GM12878 (cell line): ENCODE data around the gene EFHC1. TPM values are rescaled to one million over a fixed set of nuclear protein-coding genes. Genes with fewer than 3 reads are reported as not detected.

Source experiments
- ATAC-seq: fragments of 200-7000 bp; cut with Tn5 transposase; 3 replicates; pipeline ENCODE4 v1.9.1; 2020; ENCODE audit warnings: mild to moderate bottlenecking, moderate library complexity
- BruUV-seq: library from RNA; stranded (reverse); fragments of 400-500 nt; replicated peaks from 2 replicates; lab custom pipeline; 2021; lab: Mats Ljungman, UMichigan
- CTCF ChIA-PET: fragments of 300-600 bp; sonication (Branson Sonifier 250); formaldehyde crosslinking; extraction: SDS; loops from one replicate; lab custom pipeline; 2021; ENCODE audit warnings: inconsistent platforms; lab: Yijun Ruan, JAX
- POLR2A ChIA-PET: fragments of 350-600 bp; formaldehyde crosslinking; extraction: SDS; loops from one replicate; lab custom pipeline; 2021; ENCODE audit warnings: inconsistent platforms; lab: Charles Lee
- RAD21 ChIA-PET: fragments of 300-600 bp; sonication (Branson Sonifier 250); formaldehyde crosslinking; loops from one replicate; lab custom pipeline; 2023; ENCODE audit warnings: antibody characterized with exemption; ENCODE audit not compliant: unreplicated experiment; lab: Charles Lee
- SMC1A ChIA-PET: fragments of 300-600 bp; sonication (Branson Sonifier 250); formaldehyde crosslinking; loops from one replicate; lab custom pipeline; 2023; ENCODE audit not compliant: unreplicated experiment, uncharacterized antibody; lab: Charles Lee
- DNase-seq: peaks from one replicate; pipeline ENCODE4 v3.0.0-alpha.2; 2011; ENCODE audit warnings: low read depth, low spot score
- FAIRE-seq: peaks from 3 replicates; lab custom pipeline; 2011; peaks lifted over from hg19 to GRCh38; lab: Jason Lieb, UNC
- H2AFZ ChIP-seq: 2 replicates; pipeline ENCODE4 v1.6.0; 2011; ENCODE audit warnings: low read depth, low read length, control low read depth; ENCODE audit not compliant: control insufficient read depth
- H3K27ac ChIP-seq: 2 replicates; pipeline ENCODE4 v1.5.1; 2011; ENCODE audit warnings: control low read depth; ENCODE audit not compliant: control insufficient read depth, insufficient read depth
- H3K27me3 ChIP-seq, 2 experiments: replicated peaks in 1 of 2; 2 replicates each; pipeline versions ENCODE4 v1.6.0 to v1.6.1; 2011; ENCODE audit warnings: low read length in 1 of 2; ENCODE audit not compliant: control insufficient read depth in 2 of 2, insufficient read depth in 2 of 2
- H3K36me3 ChIP-seq, 2 experiments: 2 replicates each; pipeline ENCODE4 v1.5.1; 2011; ENCODE audit warnings: low read length in 1 of 2; ENCODE audit not compliant: control insufficient read depth in 2 of 2, insufficient read depth in 2 of 2
- H3K4me1 ChIP-seq: 2 replicates; pipeline ENCODE4 v1.6.1; 2011; ENCODE audit warnings: mild to moderate bottlenecking, low read length, moderate library complexity, mixed read lengths; ENCODE audit not compliant: control insufficient read depth, insufficient read depth
- H3K4me2 ChIP-seq: 2 replicates; pipeline ENCODE4 v1.6.0; 2011; ENCODE audit warnings: control low read depth; ENCODE audit not compliant: control insufficient read depth, insufficient read depth
- H3K4me3 ChIP-seq: fragments of 200-600 bp; sonication (generic); 2 replicates; pipeline ENCODE4 v1.5.1; 2016
- H3K79me2 ChIP-seq: 2 replicates; pipeline ENCODE4 v1.6.0; 2011; ENCODE audit warnings: low read length; ENCODE audit not compliant: control insufficient read depth, insufficient read depth
- H3K9ac ChIP-seq: 2 replicates; pipeline ENCODE4 v1.8.0; 2011; ENCODE audit warnings: low read length, control low read depth, mixed read lengths; ENCODE audit not compliant: control insufficient read depth, insufficient read depth
- H3K9me3 ChIP-seq: replicated peaks from 3 replicates; pipeline ENCODE4 v1.5.1; 2011; ENCODE audit warnings: mild to moderate bottlenecking, low read length; ENCODE audit not compliant: control insufficient read depth, insufficient read depth
- H4K20me1 ChIP-seq: 2 replicates; pipeline ENCODE4 v1.6.0; 2011; ENCODE audit not compliant: control insufficient read depth, insufficient read depth
- CHD4 ChIP-seq: fragments of 200-600 bp; sonication (generic); IDR thresholded peaks from 2 replicates; pipeline ENCODE4 v1.6.1; 2016; ENCODE audit warnings: mild to moderate bottlenecking
- GABPA ChIP-seq: IDR thresholded peaks from 2 replicates; pipeline ENCODE4 v1.6.1; 2014; ENCODE audit warnings: antibody characterized with exemption, low read depth, mild to moderate bottlenecking, inconsistent platforms
- KDM1A ChIP-seq: fragments of 200-600 bp; sonication (generic); IDR thresholded peaks from 2 replicates; pipeline ENCODE4 v1.6.1; 2016; ENCODE audit warnings: borderline replicate concordance
- LARP7 ChIP-seq: fragments of 450-650 bp; IDR thresholded peaks from 2 replicates; pipeline ENCODE4 v1.6.1; 2017; ENCODE audit warnings: mild to moderate bottlenecking
- MYC ChIP-seq: IDR thresholded peaks from 2 replicates; pipeline ENCODE4 v1.6.1; 2011; ENCODE audit warnings: mild to moderate bottlenecking, low read length, moderate library complexity, inconsistent platforms; ENCODE audit not compliant: insufficient read depth, insufficient replicate concordance, insufficient read length, severe bottlenecking
- SMAD5 ChIP-seq: IDR thresholded peaks from 2 replicates; pipeline ENCODE4 v1.6.1; 2016; ENCODE audit warnings: antibody characterized with exemption, low read depth
- SMC3 ChIP-seq: IDR thresholded peaks from 2 replicates; pipeline ENCODE4 v1.6.1; 2011; ENCODE audit warnings: low read length, improper control_type of control experiment, borderline replicate concordance
- WGBS: methylation state at CpG from one replicate; pipeline ENCODE4 v1.1.6; 2016; ENCODE audit warnings: low lambda C conversion rate; ENCODE audit not compliant: insufficient replicate concordance, insufficient coverage; ENCODE audit errors: missing lambda C conversion rate; 5-methylcytosine and 5-hydroxymethylcytosine counted together
- in situ Hi-C: fragments of 300-500 bp; cut with MboI; formaldehyde crosslinking; loops from 9 replicates; pipeline ENCODE4 v1.14.3; 2018; ENCODE audit warnings: mixed read lengths
- intact Hi-C: fragments of 100-400 bp; cut with micrococcal nuclease; formaldehyde crosslinking; loops from one replicate; pipeline ENCODE4 v1.14.2; 2022; ENCODE audit not compliant: unreplicated experiment
- polyA plus RNA-seq, 11 experiments: library from polyadenylated mRNA; depleted of rRNA in 4 of 11; unstranded in 6 of 11; stranded (reverse) in 5 of 11; fragments of >200 nt; fragmentation: Nextera tagmentation in 4 of 11; fragmentation: Illumina TruSeq in 1 of 11; extraction: Ambion mirVana in 4 of 11; extraction: Trizol in 1 of 11; gene quantifications; 1 replicate in 1 of 11; 2 replicates in 10 of 11; pipeline versions ENCODE4 v1.2.1 to v1.2.3, GENCODE V29; 2011 to 2016; ENCODE audit warnings: inconsistent platforms in 2 of 11, missing spikeins in 2 of 11, low read depth in 1 of 11
- total RNA-seq, 4 experiments: library from RNA; depleted of rRNA in 3 of 4; stranded (reverse); fragments of >200 nt in 3 of 4; fragmentation: Illumina TruSeq in 1 of 4; extraction: Trizol in 1 of 4; gene quantifications; 2 replicates each; pipeline versions ENCODE4 v1.2.1 to v1.2.3, GENCODE V29; 2013 to 2021
- TF ChIP-seq, protein P1 (sequence below): fragments of 450-650 bp; formaldehyde crosslinking; IDR thresholded peaks from 2 replicates; pipeline ENCODE4 v1.4.0; 2020; ENCODE audit warnings: mild to moderate bottlenecking, moderate library complexity
- TF ChIP-seq, protein P2 (sequence below): fragments of 450-650 bp; IDR thresholded peaks from 2 replicates; pipeline ENCODE4 v1.6.1; 2017; ENCODE audit warnings: mild to moderate bottlenecking, low read depth, inconsistent platforms; ENCODE audit not compliant: poor library complexity, severe bottlenecking

The EFHC1 gene
- total and polyA plus RNA-seq, 10 of the 15 experiments (the other 5 are each of a cell fraction or from before 2014, with no cell fraction given): 5.5 to 14.5 (median 8.8) TPM

DNA sequence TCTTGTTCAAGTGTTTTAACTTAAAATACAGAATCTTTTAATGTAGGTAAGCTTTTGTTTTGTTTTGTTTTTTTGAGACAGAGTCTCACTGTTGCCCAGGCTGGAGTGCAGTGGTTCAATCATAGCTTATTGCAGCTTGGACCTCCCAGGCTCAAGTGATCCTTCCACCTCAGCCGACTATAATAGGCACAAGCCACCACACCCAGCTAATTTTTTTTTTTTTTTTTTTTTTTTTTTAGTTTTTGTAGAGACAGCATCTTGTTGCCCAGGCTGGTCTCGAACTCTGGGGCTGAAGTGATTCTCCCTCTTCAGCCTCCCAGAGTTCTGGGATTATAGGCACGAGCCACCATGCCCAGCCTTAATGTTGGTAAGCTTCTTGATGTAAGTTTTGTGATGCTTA is 3.3 kb downstream of the EFHC1 start:
- WGBS: 65% methylated on average over 3 of the region's 3 CpGs
- intact Hi-C loops (loop anchor here (10.0 kb wide), 1 partner anchor 571 kb away; the partner anchor contains the start of gene GSTA4), in situ Hi-C loops (no loop called here)
- H2AFZ ChIP-seq: no peak overlapping the region
- H3K27me3 ChIP-seq: no peaks in the 10 kb centered on the region
- BruUV-seq: no TSS peak
- ChIA-PET CTCF (interaction anchor here (1.1 to 11.2 kb wide), 5 partner anchors 8 to 185 kb away, joined by 4 to 118 read pairs (median 5); no protein-coding TSS in a partner anchor), RAD21 (interaction anchor here (1.3 to 1.5 kb wide), 2 partner anchors 75 to 153 kb away, joined by 3 to 5 read pairs; no protein-coding TSS in a partner anchor), SMC1A (interaction anchor here (0.6 to 13.5 kb wide), 8 partner anchors 28 to 251 kb away, joined by 3 to 249 read pairs (median 4); no protein-coding TSS in a partner anchor), POLR2A (interaction anchor here (0.6 to 0.7 kb wide), 2 partner anchors 183 to 643 kb away, joined by 4 to 6 read pairs; no protein-coding TSS in a partner anchor)
- no peak overlapping the region for H3K4me3 ChIP-seq
- no peaks in the 10 kb centered on the region for H3K36me3 ChIP-seq
- H3K9me3 ChIP-seq: no peaks in the 10 kb centered on the region
- FAIRE-seq: no peak
- no peak overlapping the region for H3K27ac ChIP-seq
- H4K20me1 ChIP-seq: no peaks in the 10 kb centered on the region
- ATAC-seq: no peak
- peaks cover 6% of the 10 kb centered on the region; the same call in 1 of the 2 replicates for H3K4me1 ChIP-seq
- TF ChIP-seq, protein P1, sequence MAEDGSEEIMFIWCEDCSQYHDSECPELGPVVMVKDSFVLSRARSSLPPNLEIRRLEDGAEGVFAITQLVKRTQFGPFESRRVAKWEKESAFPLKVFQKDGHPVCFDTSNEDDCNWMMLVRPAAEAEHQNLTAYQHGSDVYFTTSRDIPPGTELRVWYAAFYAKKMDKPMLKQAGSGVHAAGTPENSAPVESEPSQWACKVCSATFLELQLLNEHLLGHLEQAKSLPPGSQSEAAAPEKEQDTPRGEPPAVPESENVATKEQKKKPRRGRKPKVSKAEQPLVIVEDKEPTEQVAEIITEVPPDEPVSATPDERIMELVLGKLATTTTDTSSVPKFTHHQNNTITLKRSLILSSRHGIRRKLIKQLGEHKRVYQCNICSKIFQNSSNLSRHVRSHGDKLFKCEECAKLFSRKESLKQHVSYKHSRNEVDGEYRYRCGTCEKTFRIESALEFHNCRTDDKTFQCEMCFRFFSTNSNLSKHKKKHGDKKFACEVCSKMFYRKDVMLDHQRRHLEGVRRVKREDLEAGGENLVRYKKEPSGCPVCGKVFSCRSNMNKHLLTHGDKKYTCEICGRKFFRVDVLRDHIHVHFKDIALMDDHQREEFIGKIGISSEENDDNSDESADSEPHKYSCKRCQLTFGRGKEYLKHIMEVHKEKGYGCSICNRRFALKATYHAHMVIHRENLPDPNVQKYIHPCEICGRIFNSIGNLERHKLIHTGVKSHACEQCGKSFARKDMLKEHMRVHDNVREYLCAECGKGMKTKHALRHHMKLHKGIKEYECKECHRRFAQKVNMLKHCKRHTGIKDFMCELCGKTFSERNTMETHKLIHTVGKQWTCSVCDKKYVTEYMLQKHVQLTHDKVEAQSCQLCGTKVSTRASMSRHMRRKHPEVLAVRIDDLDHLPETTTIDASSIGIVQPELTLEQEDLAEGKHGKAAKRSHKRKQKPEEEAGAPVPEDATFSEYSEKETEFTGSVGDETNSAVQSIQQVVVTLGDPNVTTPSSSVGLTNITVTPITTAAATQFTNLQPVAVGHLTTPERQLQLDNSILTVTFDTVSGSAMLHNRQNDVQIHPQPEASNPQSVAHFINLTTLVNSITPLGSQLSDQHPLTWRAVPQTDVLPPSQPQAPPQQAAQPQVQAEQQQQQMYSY (CRISPR knock-in tag): no peak
- TF ChIP-seq SMC3 (no peak), SMAD5 (no peak), CHD4 (no peak), KDM1A (no peak), MYC (no peak), GABPA (no peak), LARP7 (no peak)
- TF ChIP-seq, protein P2, sequence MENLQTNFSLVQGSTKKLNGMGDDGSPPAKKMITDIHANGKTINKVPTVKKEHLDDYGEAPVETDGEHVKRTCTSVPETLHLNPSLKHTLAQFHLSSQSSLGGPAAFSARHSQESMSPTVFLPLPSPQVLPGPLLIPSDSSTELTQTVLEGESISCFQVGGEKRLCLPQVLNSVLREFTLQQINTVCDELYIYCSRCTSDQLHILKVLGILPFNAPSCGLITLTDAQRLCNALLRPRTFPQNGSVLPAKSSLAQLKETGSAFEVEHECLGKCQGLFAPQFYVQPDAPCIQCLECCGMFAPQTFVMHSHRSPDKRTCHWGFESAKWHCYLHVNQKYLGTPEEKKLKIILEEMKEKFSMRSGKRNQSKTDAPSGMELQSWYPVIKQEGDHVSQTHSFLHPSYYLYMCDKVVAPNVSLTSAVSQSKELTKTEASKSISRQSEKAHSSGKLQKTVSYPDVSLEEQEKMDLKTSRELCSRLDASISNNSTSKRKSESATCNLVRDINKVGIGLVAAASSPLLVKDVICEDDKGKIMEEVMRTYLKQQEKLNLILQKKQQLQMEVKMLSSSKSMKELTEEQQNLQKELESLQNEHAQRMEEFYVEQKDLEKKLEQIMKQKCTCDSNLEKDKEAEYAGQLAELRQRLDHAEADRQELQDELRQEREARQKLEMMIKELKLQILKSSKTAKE: no peak
- H3K79me2 ChIP-seq: no peaks in the 10 kb centered on the region; the same call in 1 of the 2 replicates
- no peak overlapping the region for H3K4me2 ChIP-seq
- H3K9ac ChIP-seq: no peak overlapping the region
- DNase-seq: no peak
